HG03354 (cell line): ENCODE results near the gene ZFAND3.
A peak's percentile ranks its signal among the peaks of the same experiment; 100 is the strongest.

Experiments
- ATAC-seq: cut with Tn5 transposase; IDR thresholded peaks from one replicate; pipeline ENCODE4 v1.9.1; 2021; ENCODE audit warnings: mild to moderate bottlenecking; ENCODE audit not compliant: unreplicated experiment, poor library complexity, severe bottlenecking

The ZFAND3 gene

GRCh38 chr6:37819177-37819801 lies at the start of gene ZFAND3:
TSS of gene ZFAND3 (plus strand) at chr6:37819727. CDS start at chr6:37819946, 219 bp downstream.
- ATAC-seq, result peak; percentile 86

DNA sequence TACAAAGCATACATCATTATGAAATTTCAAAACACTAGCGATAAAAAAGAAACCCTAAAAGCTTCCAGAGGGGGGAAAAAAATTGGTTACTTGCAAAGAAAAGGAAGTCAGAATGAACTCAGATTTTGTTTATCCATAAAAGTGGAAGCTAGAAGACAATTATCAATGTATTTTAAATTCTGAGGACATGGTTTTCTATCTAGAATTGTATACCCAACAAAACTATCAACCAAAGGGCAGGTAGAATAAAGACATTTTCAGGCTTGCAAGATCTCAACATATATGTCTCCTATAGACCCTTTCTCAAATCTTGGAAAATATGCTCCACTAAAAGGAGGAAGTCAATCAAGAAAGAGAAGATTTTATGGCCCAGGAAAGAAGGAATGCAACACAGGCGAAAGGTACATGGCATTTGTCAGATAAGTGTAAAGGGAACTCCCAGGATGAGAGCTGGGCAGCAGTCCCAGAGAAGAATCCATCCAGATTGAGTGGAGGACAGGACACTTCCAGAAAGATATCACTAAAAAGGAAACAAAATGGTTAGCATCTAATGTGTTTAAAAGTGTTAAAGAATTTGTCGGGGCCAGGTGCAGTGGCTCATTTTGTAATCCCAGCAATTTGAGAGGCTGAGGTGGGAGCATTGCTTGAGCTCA lies 45.4 kb upstream of the ZFAND3 start:
- no peak for ATAC-seq

GRCh38 chr6:37776566-37776965 lies 43.0 kb upstream of the ZFAND3 start:
- no peak for ATAC-seq

DNA sequence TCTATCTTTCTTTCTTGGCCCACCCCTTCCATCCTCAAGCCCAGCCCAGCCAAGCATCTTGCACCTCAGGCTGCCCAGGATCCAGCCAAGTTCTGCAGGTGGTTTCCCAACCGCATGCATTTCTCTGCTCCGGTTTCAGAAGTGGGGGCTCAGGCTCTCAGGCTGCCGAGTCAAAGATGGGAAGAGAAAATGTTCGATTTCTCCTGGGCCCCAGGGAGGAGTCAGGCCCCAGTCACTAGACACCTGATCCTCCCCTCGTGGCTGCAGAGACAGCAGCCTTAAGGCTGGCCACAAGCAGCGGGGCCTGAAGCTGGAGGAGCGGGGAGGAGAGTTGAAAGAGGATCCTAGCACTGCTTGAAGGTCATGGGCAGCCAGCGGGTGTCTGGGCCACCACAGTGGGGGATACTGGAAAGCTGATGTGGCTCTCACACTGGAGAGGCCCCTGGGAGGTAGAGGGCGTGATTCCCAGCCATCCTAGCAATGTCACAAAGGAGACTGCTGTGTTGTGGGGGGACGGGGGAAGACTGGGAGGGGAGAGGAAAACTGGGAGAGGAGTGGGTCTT lies 42.2 kb upstream of the ZFAND3 start:
- no peak for ATAC-seq

GRCh38 chr6:37779111-37779800 lies 40.3 kb upstream of the ZFAND3 start:
- ATAC-seq, result no peak

GRCh38 chr6:37779902-37780628 lies 39.5 kb upstream of the ZFAND3 start:
- no peak for ATAC-seq

DNA sequence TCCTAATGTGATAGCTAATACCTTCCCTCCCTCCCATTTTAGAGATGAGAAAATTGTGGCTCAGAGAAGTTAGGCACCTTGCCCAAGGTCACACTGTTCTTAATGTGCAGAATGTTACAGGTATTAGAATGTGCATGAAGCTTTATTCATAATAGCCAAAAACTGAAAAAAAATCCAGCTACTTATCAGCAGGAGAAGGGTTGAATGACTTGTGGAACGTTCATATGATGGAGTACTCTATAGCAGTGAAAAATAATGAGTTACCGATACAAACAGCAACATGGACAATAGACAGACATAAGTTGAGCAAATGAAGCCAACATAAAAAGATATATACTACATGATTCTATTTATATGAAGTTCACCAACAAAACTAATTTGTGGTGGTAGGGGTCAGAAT lies 37.7 kb upstream of the ZFAND3 start:
- ATAC-seq, result no peak

DNA sequence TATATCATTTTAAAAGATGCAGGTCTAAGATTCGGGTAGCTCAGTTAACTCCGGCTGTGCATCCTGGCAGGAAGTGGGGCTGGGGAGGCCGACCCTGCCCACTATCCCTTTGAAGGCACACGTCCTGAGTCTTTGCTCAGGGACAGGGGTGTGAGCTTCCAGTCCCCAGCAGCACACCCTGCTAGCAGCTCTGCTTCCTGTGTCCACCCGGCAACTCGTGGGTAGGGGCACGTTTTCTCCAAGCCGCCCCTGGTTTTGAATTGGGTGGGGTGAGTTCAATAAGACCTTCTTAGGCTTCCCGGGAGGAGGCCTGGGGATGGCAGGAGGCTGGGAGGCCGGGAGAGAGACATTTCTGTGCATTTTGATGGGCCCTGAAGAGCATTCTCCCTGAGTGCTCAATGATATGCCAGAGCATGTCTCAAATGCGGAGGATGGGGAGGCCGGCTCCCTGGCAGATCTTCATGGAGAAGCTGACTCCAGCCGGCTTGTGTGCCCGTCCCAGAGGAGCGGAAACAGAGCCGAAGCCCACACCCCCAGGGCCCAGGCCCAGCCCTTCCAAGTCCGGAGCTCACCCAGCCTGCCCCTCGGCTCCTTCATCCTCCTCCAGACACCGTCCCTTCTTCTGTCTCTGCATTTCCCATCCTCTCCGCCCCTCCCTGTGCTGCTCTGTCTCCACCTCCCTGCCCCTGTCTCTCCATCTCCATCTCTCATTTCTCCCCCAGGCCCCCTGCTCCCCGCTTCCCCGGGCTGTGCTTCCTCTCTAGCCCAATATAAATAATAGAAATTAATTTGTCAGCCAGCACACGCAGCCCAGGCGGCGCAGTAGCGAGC lies 36.3 kb upstream of the ZFAND3 start:
- ATAC-seq, result no peak

GRCh38 chr6:37783856-37784584 lies 35.5 kb upstream of the ZFAND3 start:
- ATAC-seq, result no peak

DNA sequence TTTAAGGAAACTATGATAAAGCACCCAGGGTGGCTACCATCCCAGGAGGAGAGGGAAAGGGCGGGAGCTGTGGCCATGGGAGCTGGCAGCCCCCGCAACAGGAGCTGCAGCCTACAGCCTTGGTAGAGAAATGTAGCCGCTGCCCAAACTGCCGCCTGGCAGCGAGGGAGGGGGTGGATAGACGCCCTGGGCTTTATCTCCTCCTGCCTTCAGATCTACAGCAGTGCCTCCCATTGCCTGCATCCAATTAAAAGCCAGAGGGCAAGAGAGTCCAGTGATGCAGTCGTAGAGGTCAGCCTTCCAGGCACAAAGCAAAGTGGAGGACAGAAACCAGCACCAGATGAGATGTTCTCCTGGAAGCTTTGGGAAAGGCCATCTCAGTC lies 35.0 kb upstream of the ZFAND3 start:
- no peak for ATAC-seq

GRCh38 chr6:37785002-37785662 lies 34.4 kb upstream of the ZFAND3 start:
- ATAC-seq, result no peak

DNA sequence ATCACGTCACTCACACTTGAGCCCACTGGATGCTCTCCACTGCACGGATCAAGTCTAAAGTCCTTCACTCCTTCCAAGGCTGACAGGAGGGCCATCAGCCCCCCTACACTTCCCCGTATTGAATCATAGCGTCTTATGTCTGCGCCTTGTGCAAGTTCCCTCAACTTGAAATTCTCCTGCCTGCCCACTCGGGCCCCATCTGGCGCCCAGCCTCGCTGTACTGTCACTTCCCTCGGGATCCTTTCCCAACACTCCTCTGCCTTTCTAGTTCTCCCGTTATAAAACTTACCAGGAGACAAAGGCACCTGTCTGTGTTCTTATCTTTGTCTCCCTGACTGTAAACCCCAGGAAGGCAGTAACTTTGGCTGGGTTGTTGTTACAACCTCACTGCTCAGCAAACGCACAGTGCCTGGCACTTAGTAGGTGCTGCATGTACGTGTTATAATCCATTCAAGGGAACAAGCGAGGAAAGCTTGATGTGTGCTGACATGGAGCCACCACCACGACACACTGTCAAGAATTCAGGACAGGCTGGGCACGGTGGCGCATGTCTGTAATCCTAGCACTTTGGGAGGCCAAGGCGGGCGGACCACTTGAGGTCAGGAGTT lies 33.8 kb upstream of the ZFAND3 start:
- ATAC-seq, result no peak

DNA sequence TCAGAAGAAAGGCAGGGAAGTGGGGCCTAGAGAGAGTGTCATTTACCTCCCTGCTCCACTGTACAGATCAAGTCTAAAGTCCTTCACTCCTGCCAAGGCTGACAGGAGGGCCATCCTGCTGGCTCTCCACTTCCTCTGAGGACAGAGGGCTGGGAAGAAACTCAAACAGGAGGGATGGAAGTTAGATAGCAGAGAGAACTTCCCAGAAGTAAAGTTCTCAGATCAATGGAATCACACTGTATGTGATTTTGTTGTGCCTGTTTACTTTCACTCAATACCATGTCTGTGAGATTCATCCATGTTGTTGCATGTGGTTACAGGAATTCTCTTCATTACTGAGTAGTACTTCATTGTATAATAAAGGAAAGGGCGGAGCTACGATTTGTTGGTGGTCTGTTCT lies 32.3 kb upstream of the ZFAND3 start:
- no peak for ATAC-seq

GRCh38 chr6:37788259-37788658 lies 31.3 kb upstream of the ZFAND3 start:
- ATAC-seq, result no peak

DNA sequence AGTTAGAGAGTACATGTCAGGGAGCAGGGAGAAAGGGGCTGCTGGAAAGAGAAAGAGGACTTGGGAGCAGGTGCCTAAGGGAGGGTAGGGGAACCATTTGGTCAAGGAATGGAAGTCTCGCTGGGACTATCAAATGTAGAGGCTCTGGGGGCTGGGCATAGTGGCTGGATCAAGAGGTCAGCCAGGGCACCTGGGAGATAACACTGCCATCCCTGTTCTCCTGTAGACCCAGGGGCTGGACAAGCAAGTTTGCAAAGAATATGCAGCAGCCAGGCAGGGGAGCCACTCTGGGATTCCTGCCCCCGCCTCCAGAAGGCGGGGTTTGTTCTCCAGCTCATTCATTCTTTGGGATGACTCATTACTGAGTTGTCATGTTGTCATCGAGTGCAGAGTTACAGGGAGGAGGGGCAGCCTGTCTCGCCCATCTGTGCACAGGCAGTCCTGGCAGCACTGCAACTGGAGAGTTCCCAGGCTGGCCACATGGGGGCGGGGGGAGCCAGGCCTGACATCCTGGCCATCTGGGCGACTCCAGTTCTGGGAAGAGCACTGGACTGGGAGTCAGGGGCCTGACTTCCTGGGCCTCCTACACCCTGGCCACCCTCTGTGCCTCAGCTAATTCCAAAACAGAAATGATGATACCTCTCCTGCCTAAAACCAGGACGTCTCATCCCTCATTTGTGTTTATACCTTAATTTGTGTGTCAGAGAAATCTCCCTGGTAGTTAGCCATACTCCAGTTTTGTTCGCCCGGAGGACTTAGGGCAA lies 28.2 kb upstream of the ZFAND3 start:
- peak; percentile 93 for ATAC-seq

GRCh38 chr6:37792457-37793033 lies 27.0 kb upstream of the ZFAND3 start:
- no peak for ATAC-seq

- no peak for ATAC-seq
These were observed 26.5 kb upstream of the ZFAND3 start for GRCh38 chr6:37793067-37793466.
